Measurements from ENCODE around the gene SMU1. TPM values are rescaled to one million over a fixed set of nuclear protein-coding genes. Genes with fewer than 3 reads are reported as not detected.

SMU1 gene
- total RNA-seq, 1 donor from 2014 or later = 22.9 TPM

GRCh38 chr9:33051144-33051543 is 25.3 kb downstream of the SMU1 start:
- Histone ChIP-seq H4K20me1 (ENCODE audit: insufficient read depth, low read length) (no peaks in the 10 kb centered on the region), H2AFZ (ENCODE audit: low read depth, low read length) (no peak overlapping the region), H3K9ac (ENCODE audit: low read length) (no peak overlapping the region), H3K9me3 (ENCODE audit: insufficient read depth, low read depth, low read length) (no peaks in the 10 kb centered on the region), H3K79me2 (ENCODE audit: insufficient read depth, low read length) (no peaks in the 10 kb centered on the region), H3K27me3 (ENCODE audit: insufficient read depth, low read length) (no peaks in the 10 kb centered on the region), H3K36me3 (ENCODE audit: insufficient read depth, low read length) (peaks cover 44% of the 10 kb centered on the region), H3K27ac (ENCODE audit: low read depth, low read length) (no peak overlapping the region), H3K4me1 (ENCODE audit: insufficient read depth, low read length) (no peaks in the 10 kb centered on the region), H3K4me2 (ENCODE audit: low read length) (no peak overlapping the region), H3K4me3 (ENCODE audit: insufficient read depth, low read depth, low read length) (no peak overlapping the region)
- Mint-ChIP-seq H3K9me3 (ENCODE audit: unreplicated experiment) (no peaks in the 10 kb centered on the region), H3K4me3 (ENCODE audit: unreplicated experiment) (no peak overlapping the region), H3K36me3 (ENCODE audit: low read depth, unreplicated experiment) (peaks cover 9% of the 10 kb centered on the region), H3K27ac (ENCODE audit: unreplicated experiment) (no peak overlapping the region), H3K27me3 (ENCODE audit: low read depth, unreplicated experiment) (no peaks in the 10 kb centered on the region), H3K4me1 (ENCODE audit: low read depth, unreplicated experiment) (no peaks in the 10 kb centered on the region)
- DNase-seq (ENCODE audit: low read depth) = no peak
- TF ChIP-seq EZH2 (IDR thresholded peaks at IDR 0.05; ENCODE audit: insufficient read depth, low read length) = no peak
- TF ChIP-seq, protein P1, sequence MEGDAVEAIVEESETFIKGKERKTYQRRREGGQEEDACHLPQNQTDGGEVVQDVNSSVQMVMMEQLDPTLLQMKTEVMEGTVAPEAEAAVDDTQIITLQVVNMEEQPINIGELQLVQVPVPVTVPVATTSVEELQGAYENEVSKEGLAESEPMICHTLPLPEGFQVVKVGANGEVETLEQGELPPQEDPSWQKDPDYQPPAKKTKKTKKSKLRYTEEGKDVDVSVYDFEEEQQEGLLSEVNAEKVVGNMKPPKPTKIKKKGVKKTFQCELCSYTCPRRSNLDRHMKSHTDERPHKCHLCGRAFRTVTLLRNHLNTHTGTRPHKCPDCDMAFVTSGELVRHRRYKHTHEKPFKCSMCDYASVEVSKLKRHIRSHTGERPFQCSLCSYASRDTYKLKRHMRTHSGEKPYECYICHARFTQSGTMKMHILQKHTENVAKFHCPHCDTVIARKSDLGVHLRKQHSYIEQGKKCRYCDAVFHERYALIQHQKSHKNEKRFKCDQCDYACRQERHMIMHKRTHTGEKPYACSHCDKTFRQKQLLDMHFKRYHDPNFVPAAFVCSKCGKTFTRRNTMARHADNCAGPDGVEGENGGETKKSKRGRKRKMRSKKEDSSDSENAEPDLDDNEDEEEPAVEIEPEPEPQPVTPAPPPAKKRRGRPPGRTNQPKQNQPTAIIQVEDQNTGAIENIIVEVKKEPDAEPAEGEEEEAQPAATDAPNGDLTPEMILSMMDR (IDR thresholded peaks at IDR 0.05; ENCODE audit: insufficient read depth, low read depth, low read length) = no peak
- FAIRE-seq = no peak

- H3K27me3 ChIP-seq (ENCODE audit: insufficient read depth, low read length) = no peaks in the 10 kb centered on the region
- no peaks in the 10 kb centered on the region for H3K79me2 ChIP-seq (ENCODE audit: insufficient read depth, low read length)
- no peak overlapping the region for H3K27ac ChIP-seq (ENCODE audit: low read depth, low read length)
- H3K4me2 ChIP-seq (ENCODE audit: low read length) = no peak overlapping the region
- H3K4me1 ChIP-seq (ENCODE audit: insufficient read depth, low read length) = peaks cover 2% of the 10 kb centered on the region
- no peak overlapping the region for H3K9ac ChIP-seq (ENCODE audit: low read length)
- H3K36me3 Mint-ChIP-seq (ENCODE audit: low read depth, unreplicated experiment) = peaks cover 13% of the 10 kb centered on the region
- no peak overlapping the region for H3K4me3 Mint-ChIP-seq (ENCODE audit: unreplicated experiment)
- H3K36me3 ChIP-seq (ENCODE audit: insufficient read depth, low read length) = peaks cover 37% of the 10 kb centered on the region
- no peak for DNase-seq (ENCODE audit: low read depth)
- TF ChIP-seq EZH2 (IDR thresholded peaks at IDR 0.05; ENCODE audit: insufficient read depth, low read length) = no peak
- TF ChIP-seq, protein P1 (IDR thresholded peaks at IDR 0.05; ENCODE audit: insufficient read depth, low read depth, low read length) = no peak
- H3K4me1 Mint-ChIP-seq (ENCODE audit: low read depth, unreplicated experiment) = peaks cover 2% of the 10 kb centered on the region
- no peak overlapping the region for H3K27ac Mint-ChIP-seq (ENCODE audit: unreplicated experiment)
- no peak for FAIRE-seq
- no peak overlapping the region for H2AFZ ChIP-seq (ENCODE audit: low read depth, low read length)
- H3K9me3 ChIP-seq (ENCODE audit: insufficient read depth, low read depth, low read length) = no peaks in the 10 kb centered on the region
- no peak overlapping the region for H3K4me3 ChIP-seq (ENCODE audit: insufficient read depth, low read depth, low read length)
- H4K20me1 ChIP-seq (ENCODE audit: insufficient read depth, low read length) = no peaks in the 10 kb centered on the region
- H3K27me3 Mint-ChIP-seq (ENCODE audit: low read depth, unreplicated experiment) = no peaks in the 10 kb centered on the region
- H3K9me3 Mint-ChIP-seq (ENCODE audit: unreplicated experiment) = no peaks in the 10 kb centered on the region
These were observed 26.7 kb downstream of the SMU1 start for GRCh38 chr9:33049680-33050361.

DNA sequence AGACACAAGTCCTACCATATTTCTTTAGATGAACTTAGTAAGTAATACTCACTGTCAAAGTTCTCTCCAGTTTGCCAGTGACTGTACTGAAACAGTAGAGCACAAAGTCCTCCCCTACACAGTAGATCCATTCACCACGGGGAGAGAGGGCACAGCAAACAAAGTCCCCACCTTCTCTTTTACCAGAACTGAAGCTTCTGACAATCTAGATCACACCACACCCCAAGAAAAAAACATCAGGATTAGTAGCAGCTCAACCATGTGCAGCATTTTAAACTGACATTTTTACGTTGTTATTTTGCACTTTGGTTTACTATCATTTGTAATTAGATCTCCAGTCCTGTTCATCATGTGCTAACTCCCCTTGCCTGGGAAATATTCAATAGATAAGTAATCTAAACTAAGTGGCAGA is 28.4 kb downstream of the SMU1 start:
- no peak for FAIRE-seq

More for the DNA sequence above, 28.4 kb downstream of the SMU1 start:
- TF ChIP-seq EZH2 (IDR thresholded peaks at IDR 0.05; ENCODE audit: insufficient read depth, low read length) = no peak
- TF ChIP-seq, protein P1 (IDR thresholded peaks at IDR 0.05; ENCODE audit: insufficient read depth, low read depth, low read length) = no peak
- Mint-ChIP-seq H3K36me3 (ENCODE audit: low read depth, unreplicated experiment) (peaks cover 10% of the 10 kb centered on the region), H3K27me3 (ENCODE audit: low read depth, unreplicated experiment) (no peaks in the 10 kb centered on the region), H3K9me3 (ENCODE audit: unreplicated experiment) (no peaks in the 10 kb centered on the region), H3K27ac (ENCODE audit: unreplicated experiment) (peak overlapping the region; percentile 50), H3K4me3 (ENCODE audit: unreplicated experiment) (no peak overlapping the region), H3K4me1 (ENCODE audit: low read depth, unreplicated experiment) (peaks cover 7% of the 10 kb centered on the region)
- Histone ChIP-seq H3K9ac (ENCODE audit: low read length) (no peak overlapping the region), H3K79me2 (ENCODE audit: insufficient read depth, low read length) (no peaks in the 10 kb centered on the region), H3K36me3 (ENCODE audit: insufficient read depth, low read length) (peaks cover 25% of the 10 kb centered on the region), H3K4me2 (ENCODE audit: low read length) (no peak overlapping the region), H3K27ac (ENCODE audit: low read depth, low read length) (no peak overlapping the region), H3K9me3 (ENCODE audit: insufficient read depth, low read depth, low read length) (no peaks in the 10 kb centered on the region), H3K27me3 (ENCODE audit: insufficient read depth, low read length) (no peaks in the 10 kb centered on the region), H4K20me1 (ENCODE audit: insufficient read depth, low read length) (no peaks in the 10 kb centered on the region), H2AFZ (ENCODE audit: low read depth, low read length) (no peak overlapping the region), H3K4me3 (ENCODE audit: insufficient read depth, low read depth, low read length) (no peak overlapping the region), H3K4me1 (ENCODE audit: insufficient read depth, low read length) (peaks cover 15% of the 10 kb centered on the region)
- no peak for DNase-seq (ENCODE audit: low read depth)
